ENCODE results near the gene ALAD.
"Not testable (repeated sequence)": the region's sequence is repeated elsewhere in the genome, so short reads cannot be mapped to it uniquely, and the experiment has no call there.

The ALAD gene

GRCh38 chr9:113372059-113372458 lies 29.0 kb downstream of the ALAD start:
- no peak for DNase-seq

GRCh38 chr9:113370806-113371325 lies 30.2 kb downstream of the ALAD start:
- DNase-seq, result no peak

GRCh38 chr9:113369855-113370140 lies 31.3 kb downstream of the ALAD start:
- DNase-seq, result no peak

- DNase-seq, result no peak
These were observed 31.9 kb downstream of the ALAD start for GRCh38 chr9:113368982-113369854.

- DNase-seq, result no peak
These were observed 32.6 kb downstream of the ALAD start for GRCh38 chr9:113368348-113368981.

- DNase-seq, result not testable (repeated sequence)
These were observed 35.4 kb downstream of the ALAD start for GRCh38 chr9:113365652-113366051.

GRCh38 chr9:113364951-113365350 lies 36.1 kb downstream of the ALAD start:
- no peak for DNase-seq

- no peak for DNase-seq
These were observed 37.7 kb downstream of the ALAD start for GRCh38 chr9:113363336-113363735.

GRCh38 chr9:113361304-113362018 lies 39.6 kb downstream of the ALAD start:
- DNase-seq, result peak in 1 of 2 donors; percentile 27

GRCh38 chr9:113360242-113360842 lies 40.7 kb downstream of the ALAD start:
- DNase-seq, result no peak

- no peak for DNase-seq
These were observed 41.7 kb downstream of the ALAD start for GRCh38 chr9:113359385-113359784.

- no peak for DNase-seq
These were observed 44.3 kb downstream of the ALAD start for GRCh38 chr9:113356686-113357292.

GRCh38 chr9:113355040-113355596 lies 46.0 kb downstream of the ALAD start:
- no peak for DNase-seq

- DNase-seq, result no peak
These were observed 48.7 kb downstream of the ALAD start for GRCh38 chr9:113352411-113352810.

- DNase-seq, result no peak
These were observed 49.1 kb downstream of the ALAD start for GRCh38 chr9:113352006-113352405.

- DNase-seq, result peak in 1 of 2 donors; percentile 48
These were observed 50.1 kb downstream of the ALAD start for GRCh38 chr9:113350937-113351336.

GRCh38 chr9:113350107-113350661 lies 50.9 kb downstream of the ALAD start:
- DNase-seq, result peak in 1 of 2 donors; percentile 33

- DNase-seq, result peak; percentile 24 to 40
These were observed 51.5 kb downstream of the ALAD start, which contains the start of gene BSPRY for GRCh38 chr9:113349445-113350094. Gene BSPRY (plus strand): TSS chr9:113349541. CDS start chr9:113349580, 39 bp downstream.

GRCh38 chr9:113349066-113349444 lies 52.0 kb downstream of the ALAD start:
- DNase-seq, result no peak

- DNase-seq, result no peak
These were observed 52.6 kb downstream of the ALAD start for GRCh38 chr9:113348437-113348836.

- no peak for DNase-seq
These were observed 55.4 kb downstream of the ALAD start for GRCh38 chr9:113345671-113346070.

Measured in stimulated activated CD4-positive, alpha-beta T cell treated with anti-CD3 and anti-CD28 coated beads, Interleukin-2, amount 100 ng/mL, for 24 hours (primary cell).